AG04450 (cell line): ENCODE data around the gene PSMD7. TPM values are rescaled to one million over a fixed set of nuclear protein-coding genes. Genes with fewer than 3 reads are reported as not detected.

Source experiments
- CTCF ChIA-PET: fragments of 300-600, 350-600 bp; formaldehyde crosslinking; extraction: SDS; loops from one replicate; lab custom pipeline; 2022; ENCODE audit warnings: antibody characterized with exemption, inconsistent platforms; lab: Charles Lee
- POLR2A ChIA-PET: fragments of 350-600 bp; formaldehyde crosslinking; extraction: SDS; loops from one replicate; lab custom pipeline; 2021; ENCODE audit warnings: antibody characterized with exemption, inconsistent platforms; lab: Yijun Ruan, JAX
- DNase-seq: peaks from one replicate; pipeline ENCODE4 v3.0.0-alpha.2; 2011; ENCODE audit warnings: low read depth, low spot score
- H3K27ac ChIP-seq: one replicate; pipeline ENCODE4 v1.5.1; 2012; ENCODE audit warnings: low read depth, low read length, control low read depth
- H3K27me3 ChIP-seq: one replicate; pipeline ENCODE4 v1.6.0; 2012; ENCODE audit warnings: low read length; ENCODE audit not compliant: control insufficient read depth, insufficient read depth
- H3K4me3 ChIP-seq: 2 replicates; pipeline ENCODE4 v1.5.1; 2011; ENCODE audit warnings: mild to moderate bottlenecking, low read depth, low read length, control low read depth
- H3K9me3 ChIP-seq: 2 replicates; pipeline ENCODE4 v1.5.1; 2012; ENCODE audit warnings: low read length; ENCODE audit not compliant: control insufficient read depth, insufficient read depth
- polyA plus RNA-seq: library from polyadenylated mRNA; depleted of rRNA; stranded (reverse); fragments of >200 nt; gene quantifications from 2 replicates; pipeline ENCODE4 v1.2.3, GENCODE V29; 2011
- TF ChIP-seq, protein P1 (sequence below): IDR thresholded peaks from 2 replicates; pipeline ENCODE4 v1.5.1; 2011; ENCODE audit warnings: low read depth, low read length, control low read depth, inconsistent platforms

Gene PSMD7
- polyA plus RNA-seq, 1 experiment: 153 TPM

DNA sequence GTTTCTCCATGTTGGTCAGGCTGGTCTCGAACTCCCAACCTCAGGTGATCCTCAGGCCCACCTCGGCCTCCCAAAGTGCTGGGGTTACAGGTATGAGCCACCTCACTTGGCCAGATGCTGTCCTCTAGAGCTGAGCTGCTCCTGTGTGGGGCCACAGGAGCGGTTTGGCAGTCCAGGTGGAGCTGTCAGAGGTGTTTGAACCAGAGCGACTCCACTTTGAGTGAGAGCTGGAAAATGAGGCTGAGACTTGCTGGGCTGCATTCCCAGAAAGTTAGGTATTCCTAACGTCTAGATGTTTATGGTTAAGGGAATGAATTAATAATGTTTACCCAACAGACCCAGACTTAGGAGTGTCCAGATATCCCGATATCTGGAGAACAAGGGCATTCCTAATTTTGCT, 16.8 kb upstream of the PSMD7 start:
- Histone ChIP-seq H3K27ac (no peak overlapping the region), H3K9me3 (no peaks in the 10 kb centered on the region), H3K4me3 (no peak overlapping the region), H3K27me3 (no peaks in the 10 kb centered on the region)
- POLR2A ChIA-PET: no interaction called here
- TF ChIP-seq, protein P1, sequence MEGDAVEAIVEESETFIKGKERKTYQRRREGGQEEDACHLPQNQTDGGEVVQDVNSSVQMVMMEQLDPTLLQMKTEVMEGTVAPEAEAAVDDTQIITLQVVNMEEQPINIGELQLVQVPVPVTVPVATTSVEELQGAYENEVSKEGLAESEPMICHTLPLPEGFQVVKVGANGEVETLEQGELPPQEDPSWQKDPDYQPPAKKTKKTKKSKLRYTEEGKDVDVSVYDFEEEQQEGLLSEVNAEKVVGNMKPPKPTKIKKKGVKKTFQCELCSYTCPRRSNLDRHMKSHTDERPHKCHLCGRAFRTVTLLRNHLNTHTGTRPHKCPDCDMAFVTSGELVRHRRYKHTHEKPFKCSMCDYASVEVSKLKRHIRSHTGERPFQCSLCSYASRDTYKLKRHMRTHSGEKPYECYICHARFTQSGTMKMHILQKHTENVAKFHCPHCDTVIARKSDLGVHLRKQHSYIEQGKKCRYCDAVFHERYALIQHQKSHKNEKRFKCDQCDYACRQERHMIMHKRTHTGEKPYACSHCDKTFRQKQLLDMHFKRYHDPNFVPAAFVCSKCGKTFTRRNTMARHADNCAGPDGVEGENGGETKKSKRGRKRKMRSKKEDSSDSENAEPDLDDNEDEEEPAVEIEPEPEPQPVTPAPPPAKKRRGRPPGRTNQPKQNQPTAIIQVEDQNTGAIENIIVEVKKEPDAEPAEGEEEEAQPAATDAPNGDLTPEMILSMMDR: no peak
- CTCF ChIA-PET: no interaction called here
- no peak for DNase-seq

DNA sequence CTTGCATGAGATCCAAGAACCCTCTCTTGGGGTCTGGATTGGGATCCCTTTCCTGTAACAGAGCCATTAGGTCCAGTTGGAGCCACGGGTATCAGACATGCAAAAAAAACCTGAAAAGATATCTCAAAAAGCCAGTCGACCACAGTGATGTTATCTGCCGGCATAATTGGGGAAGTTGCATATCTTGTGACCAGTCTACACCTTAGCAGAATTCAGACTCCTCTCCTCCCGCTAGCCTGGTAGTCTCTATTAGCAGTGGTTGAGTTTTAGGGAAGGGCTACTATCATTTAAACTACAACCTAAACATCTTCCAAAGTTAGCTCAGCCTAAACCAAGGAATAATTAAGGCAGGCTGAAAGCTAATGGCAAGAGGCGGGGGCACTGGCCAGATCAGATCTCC, 16.2 kb upstream of the PSMD7 start:
- no peak overlapping the region for H3K27ac ChIP-seq
- TF ChIP-seq, protein P1: no peak
- H3K27me3 ChIP-seq: no peaks in the 10 kb centered on the region
- POLR2A ChIA-PET: no interaction called here
- DNase-seq: no peak
- H3K9me3 ChIP-seq: no peaks in the 10 kb centered on the region
- H3K4me3 ChIP-seq: no peak overlapping the region
- CTCF ChIA-PET: no interaction called here

DNA sequence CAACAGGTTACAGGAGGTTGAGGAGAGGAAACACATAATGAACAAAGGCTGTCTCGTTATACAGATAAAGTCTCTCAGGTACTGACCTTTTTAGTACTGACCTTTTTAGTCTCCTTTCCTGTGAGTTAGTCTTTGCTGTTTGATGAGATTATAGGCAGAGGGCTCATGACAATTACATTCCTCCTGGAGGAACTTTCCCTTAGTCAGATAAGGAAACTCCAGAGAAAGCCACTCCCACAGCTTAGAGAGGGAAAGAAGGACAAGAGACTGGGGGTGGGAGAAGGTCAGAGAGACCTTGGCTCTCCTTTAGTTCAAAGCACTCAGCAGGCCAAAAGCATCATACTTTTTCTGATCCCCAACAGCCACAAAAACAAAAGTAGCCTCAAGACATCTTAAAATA, 15.3 kb upstream of the PSMD7 start:
- ChIA-PET CTCF (no interaction called here), POLR2A (no interaction called here)
- Histone ChIP-seq H3K9me3 (no peaks in the 10 kb centered on the region), H3K4me3 (no peak overlapping the region), H3K27ac (no peak overlapping the region), H3K27me3 (no peaks in the 10 kb centered on the region)
- TF ChIP-seq, protein P1: no peak
- DNase-seq: no peak

DNA sequence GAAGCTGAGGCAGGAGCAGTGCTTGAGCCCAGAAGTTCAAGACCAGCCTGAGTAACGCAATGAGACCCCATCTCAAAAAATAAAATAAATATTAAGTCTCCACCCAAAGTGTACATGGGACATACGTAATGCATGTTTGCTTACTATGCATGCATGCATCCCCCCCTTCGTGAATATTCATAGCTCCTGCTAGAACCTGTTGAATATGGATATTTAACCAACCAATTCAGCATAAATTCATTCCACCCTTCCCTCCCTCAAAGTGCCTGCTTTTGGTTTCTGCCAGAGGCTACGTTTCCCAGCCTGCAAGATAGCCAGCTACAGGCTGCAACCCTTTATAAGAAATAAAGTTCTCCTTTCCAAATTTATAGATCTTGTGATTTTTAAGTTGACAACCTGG, 12.9 kb upstream of the PSMD7 start:
- H3K4me3 ChIP-seq: no peak overlapping the region
- ChIA-PET POLR2A (no interaction called here), CTCF (interaction anchor here (1.1 kb wide), 1 partner anchor 8 kb away, joined by 4 read pairs; no protein-coding TSS in a partner anchor)
- DNase-seq: no peak
- H3K9me3 ChIP-seq: no peaks in the 10 kb centered on the region
- H3K27me3 ChIP-seq: no peaks in the 10 kb centered on the region
- TF ChIP-seq, protein P1: no peak
- no peak overlapping the region for H3K27ac ChIP-seq

DNA sequence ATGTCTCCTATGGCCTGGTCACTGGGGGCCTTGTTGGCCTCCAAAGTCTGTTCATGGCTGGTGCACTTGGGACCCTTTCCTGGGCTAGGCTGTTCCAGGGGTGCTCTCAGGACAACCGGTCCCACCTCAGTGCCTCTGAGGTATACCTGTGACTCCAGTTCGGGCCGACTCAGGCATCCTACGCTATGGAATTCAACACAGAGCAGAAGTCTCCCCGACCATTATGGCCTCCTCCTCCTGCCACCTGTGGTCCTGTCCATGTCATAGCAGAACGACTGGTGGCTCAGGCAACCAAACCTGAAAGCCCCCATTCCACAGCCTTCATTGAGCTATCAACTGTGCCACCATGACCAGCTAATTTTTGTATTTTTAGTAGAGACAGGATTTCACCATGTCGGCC, 8.5 kb upstream of the PSMD7 start:
- Histone ChIP-seq H3K27me3 (no peaks in the 10 kb centered on the region), H3K4me3 (no peak overlapping the region), H3K9me3 (peaks cover 5% of the 10 kb centered on the region; the same call in 1 of the 2 replicates), H3K27ac (no peak overlapping the region)
- TF ChIP-seq, protein P1: no peak
- DNase-seq: no peak
- ChIA-PET CTCF (no interaction called here), POLR2A (no interaction called here)
